Measurements from ENCODE around the gene RELN. TPM values are rescaled to one million over a fixed set of nuclear protein-coding genes. Genes with fewer than 3 reads are reported as not detected.

RELN gene
- total RNA-seq, 2 donors from 2014 or later, result not detected

DNA sequence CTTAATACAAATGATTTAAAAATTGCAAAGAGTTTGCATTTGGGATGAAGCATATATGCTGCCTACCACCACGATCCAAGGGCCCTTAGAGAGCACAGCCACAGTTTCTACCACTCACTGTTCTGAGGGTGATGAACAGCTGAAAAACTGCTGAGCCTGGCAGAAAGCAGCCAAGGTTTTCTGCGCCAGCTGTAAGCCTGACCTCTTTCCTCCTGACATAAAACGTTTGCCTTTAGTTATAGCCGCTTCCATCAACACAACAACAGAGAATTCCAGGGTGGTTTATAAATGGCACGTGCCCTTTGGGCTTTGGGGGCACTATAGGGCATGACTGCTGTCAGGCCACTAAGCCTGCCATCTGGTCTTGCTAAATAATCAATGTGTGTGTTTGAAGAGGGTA, 222.8 kb downstream of the RELN start:
- Mint-ChIP-seq H3K27me3 (peaks cover 6% of the 10 kb centered on the region), H3K9me3 (no peaks in the 10 kb centered on the region), H3K4me1 (no peaks in the 10 kb centered on the region), H3K4me3 (no peak overlapping the region), H3K36me3 (ENCODE audit: low read depth) (no peaks in the 10 kb centered on the region), H3K27ac (no peak overlapping the region)
- no peak for ATAC-seq (replicated peaks)

DNA sequence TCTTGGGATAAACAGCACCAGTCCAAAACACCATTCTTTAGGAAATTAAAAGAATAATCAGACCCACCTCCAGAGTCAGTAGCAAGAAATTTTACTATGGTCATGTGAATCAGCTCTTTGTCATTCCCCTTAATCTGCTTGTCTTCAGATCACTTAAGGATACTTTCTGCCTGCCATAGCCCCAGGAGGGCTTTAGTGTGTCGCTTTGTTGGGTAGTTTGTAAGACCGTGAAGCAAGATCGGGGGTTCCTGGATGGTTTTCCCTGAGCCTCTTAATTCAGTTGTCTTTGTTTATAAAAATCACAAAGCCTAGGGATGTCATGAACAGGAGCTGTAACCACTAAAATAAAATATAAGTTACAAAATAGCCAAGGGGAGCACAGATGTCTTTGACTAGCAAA, 223.6 kb downstream of the RELN start:
- Mint-ChIP-seq H3K4me3 (no peak overlapping the region), H3K36me3 (ENCODE audit: low read depth) (no peaks in the 10 kb centered on the region), H3K27ac (no peak overlapping the region), H3K9me3 (no peaks in the 10 kb centered on the region), H3K27me3 (peaks cover 6% of the 10 kb centered on the region), H3K4me1 (no peaks in the 10 kb centered on the region)
- ATAC-seq (replicated peaks), result no peak

DNA sequence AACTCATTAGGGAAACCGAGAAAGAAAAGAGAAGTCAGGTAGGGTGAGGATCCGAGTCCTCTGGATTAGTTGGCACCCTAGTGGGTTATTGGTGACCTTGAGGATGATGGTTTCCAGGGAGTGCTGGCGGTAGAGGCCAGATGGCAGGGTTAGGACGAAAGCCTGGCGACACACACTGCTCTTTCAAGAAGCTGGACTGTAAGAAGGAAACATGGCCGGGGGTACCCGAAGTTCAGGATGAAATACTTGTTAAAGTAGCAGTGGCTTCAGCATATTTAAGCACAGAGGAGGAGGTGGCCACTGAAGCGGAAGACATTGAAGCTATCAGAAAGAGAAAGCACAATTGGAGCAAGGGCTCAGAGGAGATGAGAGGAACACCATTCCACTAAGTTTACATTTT, 224.6 kb downstream of the RELN start:
- Mint-ChIP-seq H3K27ac (no peak overlapping the region), H3K4me3 (no peak overlapping the region), H3K9me3 (no peaks in the 10 kb centered on the region), H3K36me3 (ENCODE audit: low read depth) (no peaks in the 10 kb centered on the region), H3K27me3 (peaks cover 6% of the 10 kb centered on the region), H3K4me1 (no peaks in the 10 kb centered on the region)
- ATAC-seq (replicated peaks), result no peak

DNA sequence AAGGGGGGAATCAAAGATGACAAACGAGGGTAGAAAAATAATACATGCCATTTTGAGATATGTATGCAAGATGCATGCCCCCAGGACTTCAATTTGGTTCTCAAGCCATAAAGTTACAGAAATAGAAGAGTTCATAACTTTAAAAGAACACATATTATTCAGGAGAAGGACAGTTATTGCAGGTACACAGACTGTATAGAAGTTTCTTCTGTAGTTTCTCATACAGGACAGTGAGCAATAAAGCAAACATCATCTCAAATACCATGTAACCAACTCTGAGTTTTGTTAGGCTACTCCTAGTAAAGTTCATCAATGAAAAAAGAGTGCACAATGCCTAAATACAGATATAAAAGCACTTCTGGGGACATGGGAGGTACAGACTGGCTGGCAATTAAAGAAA, 226.6 kb downstream of the RELN start:
- Mint-ChIP-seq H3K36me3 (ENCODE audit: low read depth) (no peaks in the 10 kb centered on the region), H3K27ac (no peak overlapping the region), H3K27me3 (peaks cover 6% of the 10 kb centered on the region), H3K9me3 (no peaks in the 10 kb centered on the region), H3K4me3 (no peak overlapping the region), H3K4me1 (no peaks in the 10 kb centered on the region)
- ATAC-seq (replicated peaks), result no peak

DNA sequence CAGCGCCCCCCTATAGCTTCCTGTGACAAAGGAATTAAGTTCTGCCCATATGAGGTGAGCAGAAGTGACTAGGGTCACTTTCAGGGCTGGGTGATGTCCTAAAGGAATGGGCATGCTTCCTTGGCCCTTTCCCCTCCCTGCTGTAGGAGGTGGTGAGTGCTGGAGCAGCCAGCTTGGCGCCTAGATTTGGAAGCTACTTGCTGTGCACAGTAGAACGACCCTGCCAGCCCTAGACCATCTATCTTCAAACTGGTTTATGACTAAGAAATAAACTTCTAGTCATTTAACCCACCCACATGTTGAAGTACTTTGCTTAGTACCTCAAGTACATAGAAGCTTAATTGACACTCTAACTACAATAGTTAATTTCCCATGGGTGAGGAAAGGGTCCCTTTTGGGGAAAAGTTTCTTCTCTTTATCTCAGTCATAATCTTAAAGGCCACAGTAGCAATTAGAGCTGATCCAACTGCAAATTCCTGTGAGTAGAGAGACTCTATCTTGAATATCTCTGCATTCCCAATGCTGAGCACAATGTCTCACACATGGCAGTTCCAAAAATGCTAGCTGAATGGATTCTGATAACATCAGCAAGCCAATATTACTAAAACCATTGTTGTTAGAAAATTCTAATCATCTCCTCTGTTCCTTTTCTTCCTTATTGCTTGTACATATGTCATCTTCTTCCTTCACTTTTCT, 227.2 kb downstream of the RELN start:
- no peak for ATAC-seq (replicated peaks)
- Mint-ChIP-seq H3K27me3 (peaks cover 6% of the 10 kb centered on the region), H3K4me1 (no peaks in the 10 kb centered on the region), H3K4me3 (no peak overlapping the region), H3K9me3 (no peaks in the 10 kb centered on the region), H3K36me3 (ENCODE audit: low read depth) (no peaks in the 10 kb centered on the region), H3K27ac (no peak overlapping the region)

DNA sequence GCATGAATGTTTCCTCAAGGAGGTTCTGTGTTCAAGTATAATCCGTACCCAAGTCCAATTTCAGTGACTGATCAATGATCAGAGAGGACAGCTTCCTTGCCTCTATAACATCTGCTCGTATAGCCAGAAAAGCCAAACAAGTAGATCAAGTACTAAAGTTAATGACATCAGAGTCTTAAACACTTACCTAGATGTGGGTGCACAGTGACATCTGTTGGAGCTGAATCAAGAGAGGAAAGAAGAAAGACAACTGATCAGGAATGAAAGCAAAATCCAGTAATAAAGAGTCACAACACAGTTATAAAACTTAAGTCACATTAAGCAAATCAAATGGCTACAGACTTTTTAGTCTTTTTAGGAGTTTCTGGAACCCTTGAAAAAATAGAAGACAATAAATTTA, 236.5 kb downstream of the RELN start:
- Mint-ChIP-seq H3K9me3 (no peaks in the 10 kb centered on the region), H3K4me1 (no peaks in the 10 kb centered on the region), H3K4me3 (no peak overlapping the region), H3K27me3 (no peaks in the 10 kb centered on the region), H3K36me3 (ENCODE audit: low read depth) (no peaks in the 10 kb centered on the region), H3K27ac (no peak overlapping the region)
- no peak for ATAC-seq (replicated peaks)

DNA sequence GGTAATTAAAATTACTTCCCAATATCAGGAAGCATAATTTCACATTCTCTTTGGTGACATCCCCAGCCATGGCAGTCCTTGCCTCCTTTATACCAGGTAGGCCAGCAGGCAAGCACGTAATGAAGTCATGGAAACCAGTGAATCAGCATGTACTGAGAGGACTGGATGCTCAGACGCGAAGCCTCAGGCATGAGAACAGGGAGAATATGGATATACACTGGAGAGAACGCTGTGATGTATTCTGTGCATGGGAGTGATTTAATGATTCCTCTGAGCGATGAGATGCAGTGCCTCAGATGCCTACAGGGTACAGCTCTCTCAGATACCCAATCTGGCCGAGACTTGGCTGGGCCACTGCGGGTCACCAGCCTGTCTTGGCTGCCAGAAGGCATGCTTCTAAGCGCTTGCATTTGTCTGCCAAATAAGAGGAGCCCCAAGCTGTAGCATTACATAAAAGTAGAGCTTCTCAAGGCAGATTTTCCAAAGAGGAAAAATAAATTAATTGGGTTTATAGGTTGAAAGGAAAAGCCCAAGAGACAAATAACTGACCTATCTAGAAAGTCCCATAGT, 238.1 kb downstream of the RELN start:
- no peaks in the 10 kb centered on the region for H3K36me3 Mint-ChIP-seq (ENCODE audit: low read depth)
- no peak overlapping the region for H3K27ac Mint-ChIP-seq
- no peaks in the 10 kb centered on the region for H3K9me3 Mint-ChIP-seq
- no peak overlapping the region for H3K4me3 Mint-ChIP-seq
- no peaks in the 10 kb centered on the region for H3K4me1 Mint-ChIP-seq
- ATAC-seq (replicated peaks), result no peak
- no peaks in the 10 kb centered on the region for H3K27me3 Mint-ChIP-seq

DNA sequence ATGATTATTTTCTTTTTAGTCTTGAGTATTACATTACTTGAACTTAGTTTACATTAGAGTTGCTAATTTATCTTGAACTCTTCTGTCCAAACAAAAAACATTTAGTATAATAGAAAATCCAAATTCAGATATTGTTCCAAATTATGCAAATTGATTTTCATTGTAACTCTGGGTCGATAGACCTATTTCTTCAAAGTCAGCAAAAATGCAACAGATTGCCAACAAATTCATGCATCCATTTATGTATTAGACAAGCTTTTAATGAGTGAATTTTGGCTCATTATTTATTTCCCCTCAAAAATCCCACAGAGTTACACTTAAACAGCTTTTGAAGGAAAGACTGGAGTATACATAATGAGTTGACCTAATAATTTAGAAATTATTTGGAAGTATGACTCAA, 240.8 kb downstream of the RELN start:
- no peak overlapping the region for H3K4me3 Mint-ChIP-seq
- H3K27me3 Mint-ChIP-seq, result no peaks in the 10 kb centered on the region
- no peaks in the 10 kb centered on the region for H3K36me3 Mint-ChIP-seq (ENCODE audit: low read depth)
- H3K4me1 Mint-ChIP-seq, result no peaks in the 10 kb centered on the region
- no peak overlapping the region for H3K27ac Mint-ChIP-seq
- no peaks in the 10 kb centered on the region for H3K9me3 Mint-ChIP-seq
- ATAC-seq (replicated peaks), result no peak

DNA sequence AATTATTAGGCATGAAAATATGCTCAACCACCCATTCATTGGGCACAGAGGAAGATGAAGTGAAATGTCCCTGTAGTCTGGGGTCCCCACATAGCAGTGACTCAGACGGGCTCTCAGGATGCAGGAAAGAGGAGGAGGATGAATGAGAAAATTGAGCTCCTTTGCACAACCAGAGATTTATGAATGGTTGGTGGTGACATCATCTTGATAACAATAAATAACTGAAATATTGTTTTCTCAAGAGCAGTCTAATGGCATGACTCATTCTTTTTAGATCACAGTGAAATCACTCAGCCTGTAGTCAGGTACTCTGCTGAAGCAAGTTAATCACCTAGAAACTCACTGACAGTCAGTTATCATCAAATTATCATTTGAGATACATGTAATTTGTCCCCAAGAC, 254.1 kb downstream of the RELN start:
- H3K27me3 Mint-ChIP-seq, result peaks cover 12% of the 10 kb centered on the region
- H3K4me1 Mint-ChIP-seq, result no peaks in the 10 kb centered on the region
- no peaks in the 10 kb centered on the region for H3K9me3 Mint-ChIP-seq
- ATAC-seq (replicated peaks), result no peak
- no peak overlapping the region for H3K27ac Mint-ChIP-seq
- no peak overlapping the region for H3K4me3 Mint-ChIP-seq
- no peaks in the 10 kb centered on the region for H3K36me3 Mint-ChIP-seq (ENCODE audit: low read depth)

DNA sequence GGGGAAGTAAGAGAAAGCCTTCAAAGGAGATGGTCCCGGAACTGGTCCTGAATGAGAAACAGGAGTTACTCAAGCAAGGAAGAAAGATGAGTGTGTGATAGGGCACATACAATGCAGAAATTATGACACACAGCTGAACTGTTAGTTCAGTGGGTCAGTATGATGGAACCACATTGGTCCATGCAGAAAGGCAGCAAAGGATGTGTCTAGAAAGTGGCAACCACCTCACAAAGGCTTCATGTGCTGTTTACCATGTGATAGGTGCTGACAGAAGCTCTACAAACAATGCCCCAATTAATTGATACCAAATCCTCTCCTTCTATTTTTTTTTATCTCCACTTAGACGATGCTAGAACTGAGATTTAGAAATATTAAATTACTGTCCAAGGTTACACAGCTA, 258.3 kb downstream of the RELN start:
- H3K4me1 Mint-ChIP-seq, result no peaks in the 10 kb centered on the region
- H3K9me3 Mint-ChIP-seq, result no peaks in the 10 kb centered on the region
- H3K36me3 Mint-ChIP-seq (ENCODE audit: low read depth), result no peaks in the 10 kb centered on the region
- H3K27me3 Mint-ChIP-seq, result peaks cover 5% of the 10 kb centered on the region
- no peak for ATAC-seq (replicated peaks)
- no peak overlapping the region for H3K4me3 Mint-ChIP-seq
- H3K27ac Mint-ChIP-seq, result no peak overlapping the region

DNA sequence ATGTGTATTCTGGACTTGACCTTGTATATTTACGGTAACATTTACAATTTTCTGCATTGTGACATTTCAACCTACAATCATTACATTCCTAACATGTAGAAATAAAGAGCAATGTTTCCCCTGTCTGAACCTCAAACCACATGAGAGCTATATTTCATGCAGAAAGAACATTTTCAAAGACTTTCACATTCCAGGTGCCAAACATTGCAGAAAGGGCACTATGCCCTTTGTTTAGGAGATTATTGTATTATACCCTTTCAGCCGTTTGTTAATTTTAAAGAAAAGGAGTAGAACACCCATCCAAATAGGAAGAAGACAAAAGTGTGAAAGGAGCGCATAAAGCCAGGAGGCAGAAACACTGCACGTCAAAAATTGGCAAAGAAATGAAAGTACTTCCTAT, 260.4 kb downstream of the RELN start:
- peaks cover 5% of the 10 kb centered on the region for H3K27me3 Mint-ChIP-seq
- H3K4me1 Mint-ChIP-seq, result no peaks in the 10 kb centered on the region
- no peak overlapping the region for H3K4me3 Mint-ChIP-seq
- H3K9me3 Mint-ChIP-seq, result no peaks in the 10 kb centered on the region
- H3K27ac Mint-ChIP-seq, result no peak overlapping the region
- ATAC-seq (replicated peaks), result no peak
- H3K36me3 Mint-ChIP-seq (ENCODE audit: low read depth), result no peaks in the 10 kb centered on the region

DNA sequence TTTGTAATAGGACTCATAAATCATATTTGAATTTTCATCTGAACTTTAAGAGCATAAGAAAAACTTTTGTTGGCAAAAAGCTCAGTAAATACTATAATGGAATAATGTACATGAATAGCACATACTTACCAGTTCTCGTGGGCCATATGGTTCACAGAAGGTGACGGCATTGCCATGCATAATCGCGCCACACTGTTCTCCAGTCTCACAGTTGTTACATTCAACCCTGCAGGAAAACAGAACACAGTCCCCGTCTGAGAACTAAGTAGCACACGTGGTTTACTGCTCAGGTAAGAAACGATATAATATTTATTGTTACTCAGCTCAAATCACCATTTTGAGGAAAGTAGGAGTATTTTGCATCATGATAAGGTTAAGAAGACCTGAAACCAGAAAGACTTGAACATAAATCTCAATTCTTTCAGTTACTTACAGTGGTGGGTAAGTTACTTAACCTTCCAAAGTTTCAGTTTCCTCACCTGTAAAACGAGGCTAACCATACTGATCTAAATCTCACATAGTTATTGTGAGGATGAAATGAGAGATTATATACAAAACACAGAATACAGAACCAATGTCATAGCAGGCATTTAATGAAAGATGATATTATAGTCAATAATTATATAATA, 261.4 kb downstream of the RELN start:
- ATAC-seq (replicated peaks), result no peak
- no peaks in the 10 kb centered on the region for H3K4me1 Mint-ChIP-seq
- H3K9me3 Mint-ChIP-seq, result no peaks in the 10 kb centered on the region
- H3K36me3 Mint-ChIP-seq (ENCODE audit: low read depth), result no peaks in the 10 kb centered on the region
- H3K27me3 Mint-ChIP-seq, result peaks cover 5% of the 10 kb centered on the region
- no peak overlapping the region for H3K27ac Mint-ChIP-seq
- H3K4me3 Mint-ChIP-seq, result no peak overlapping the region

DNA sequence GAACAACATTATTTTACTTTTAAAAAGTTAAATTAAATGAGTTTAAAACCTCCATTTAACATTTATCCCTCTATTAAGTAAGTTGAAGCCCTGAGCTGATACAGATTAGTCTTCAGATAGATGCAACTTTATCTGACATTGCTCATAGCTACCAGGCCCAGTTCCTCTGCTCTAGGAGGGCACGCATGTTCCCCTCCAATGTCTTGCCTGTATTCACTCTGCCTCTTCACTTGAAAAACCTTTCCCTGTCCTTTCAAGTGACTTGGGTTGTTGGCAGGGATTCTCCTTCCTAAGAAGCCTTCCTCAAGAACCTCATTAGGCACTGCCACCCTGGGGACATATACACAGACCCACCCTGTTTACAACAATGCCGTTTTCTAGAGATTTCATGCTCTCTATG, 270.4 kb downstream of the RELN start:
- no peaks in the 10 kb centered on the region for H3K9me3 Mint-ChIP-seq
- no peak overlapping the region for H3K4me3 Mint-ChIP-seq

DNA sequence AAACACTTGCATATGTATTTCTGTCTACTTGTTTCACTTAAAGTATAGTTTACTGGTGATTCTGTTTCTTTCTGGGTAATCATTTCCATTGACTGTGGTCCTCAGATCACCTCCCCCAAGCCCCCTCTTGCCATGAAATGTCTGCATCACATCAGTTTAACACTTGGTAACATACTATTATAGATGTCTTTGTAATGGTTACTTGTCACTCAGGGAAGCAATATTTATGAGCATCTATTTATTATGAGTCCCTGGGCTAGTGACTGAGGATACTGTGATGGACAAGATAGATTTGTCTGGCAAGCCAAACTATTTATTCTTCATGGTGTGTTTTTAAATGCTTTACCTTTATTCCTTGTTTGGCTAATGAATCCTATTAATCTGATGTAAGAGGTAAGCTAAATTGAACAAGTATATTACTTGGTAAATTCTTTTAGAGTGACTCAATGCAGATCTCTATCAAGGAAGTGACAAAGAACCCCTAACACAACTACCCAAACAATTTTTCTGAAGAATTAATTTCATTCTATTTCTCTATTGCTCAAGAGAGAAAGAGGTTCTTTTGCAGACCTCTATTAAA, 270.9 kb downstream of the RELN start:
- Mint-ChIP-seq H3K4me1 (no peaks in the 10 kb centered on the region), H3K27ac (no peak overlapping the region), H3K36me3 (ENCODE audit: low read depth) (no peaks in the 10 kb centered on the region), H3K9me3 (no peaks in the 10 kb centered on the region), H3K4me3 (no peak overlapping the region), H3K27me3 (peaks cover 24% of the 10 kb centered on the region)
- no peak for ATAC-seq (replicated peaks)

More for the DNA sequence above, 270.4 kb downstream of the RELN start:
- no peak overlapping the region for H3K27ac Mint-ChIP-seq
- peaks cover 24% of the 10 kb centered on the region for H3K27me3 Mint-ChIP-seq
- no peaks in the 10 kb centered on the region for H3K4me1 Mint-ChIP-seq
- ATAC-seq (replicated peaks), result no peak
- H3K36me3 Mint-ChIP-seq (ENCODE audit: low read depth), result no peaks in the 10 kb centered on the region

DNA sequence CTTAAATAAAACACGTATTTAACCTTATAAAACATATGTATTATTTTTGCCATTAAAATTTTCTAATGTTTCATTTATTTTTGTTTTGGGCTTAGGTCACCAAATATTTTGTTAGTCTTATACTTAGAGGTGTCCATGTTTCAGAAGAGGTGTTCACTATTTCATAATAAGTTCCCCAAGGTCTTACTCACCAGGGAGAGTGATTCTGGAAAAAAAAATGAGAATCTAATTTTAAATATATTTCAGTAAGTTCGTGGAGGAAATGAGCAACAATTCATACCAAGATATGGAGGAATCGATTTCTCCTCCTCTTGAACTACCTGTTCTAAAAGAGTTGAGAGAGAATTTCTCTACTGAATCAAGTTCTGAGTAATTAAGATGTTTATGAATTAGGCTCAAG, 271.9 kb downstream of the RELN start:
- Mint-ChIP-seq H3K27me3 (peaks cover 24% of the 10 kb centered on the region), H3K9me3 (no peaks in the 10 kb centered on the region), H3K4me1 (no peaks in the 10 kb centered on the region), H3K36me3 (ENCODE audit: low read depth) (no peaks in the 10 kb centered on the region), H3K4me3 (no peak overlapping the region), H3K27ac (no peak overlapping the region)
- ATAC-seq (replicated peaks), result no peak
